IPS-18a (cell line): ENCODE measurements around the gene STK26.

ENCODE experiments used
- H3K27ac ChIP-seq: one replicate; pipeline ENCODE4 v1.5.1; 2013; ENCODE audit warnings: low read length
- H3K27me3 ChIP-seq: one replicate; pipeline ENCODE4 v1.6.1; 2013; ENCODE audit warnings: mild to moderate bottlenecking, low read length; ENCODE audit not compliant: control insufficient read depth, insufficient read depth
- H3K36me3 ChIP-seq: one replicate; pipeline ENCODE4 v1.6.1; 2013; ENCODE audit warnings: low read depth, low read length; ENCODE audit not compliant: control insufficient read depth
- H3K4me1 ChIP-seq: one replicate; pipeline ENCODE4 v1.6.1; 2013; ENCODE audit warnings: low read depth, low read length; ENCODE audit not compliant: control insufficient read depth
- H3K4me3 ChIP-seq: one replicate; pipeline ENCODE4 v1.5.1; 2013; ENCODE audit warnings: low read length
- H3K9ac ChIP-seq: one replicate; pipeline ENCODE4 v1.6.1; 2013; ENCODE audit warnings: mild to moderate bottlenecking, low read length, moderate library complexity
- H3K9me3 ChIP-seq: one replicate; pipeline ENCODE4 v1.6.1; 2013; ENCODE audit warnings: low read depth, low read length; ENCODE audit not compliant: control insufficient read depth

STK26 gene

DNA sequence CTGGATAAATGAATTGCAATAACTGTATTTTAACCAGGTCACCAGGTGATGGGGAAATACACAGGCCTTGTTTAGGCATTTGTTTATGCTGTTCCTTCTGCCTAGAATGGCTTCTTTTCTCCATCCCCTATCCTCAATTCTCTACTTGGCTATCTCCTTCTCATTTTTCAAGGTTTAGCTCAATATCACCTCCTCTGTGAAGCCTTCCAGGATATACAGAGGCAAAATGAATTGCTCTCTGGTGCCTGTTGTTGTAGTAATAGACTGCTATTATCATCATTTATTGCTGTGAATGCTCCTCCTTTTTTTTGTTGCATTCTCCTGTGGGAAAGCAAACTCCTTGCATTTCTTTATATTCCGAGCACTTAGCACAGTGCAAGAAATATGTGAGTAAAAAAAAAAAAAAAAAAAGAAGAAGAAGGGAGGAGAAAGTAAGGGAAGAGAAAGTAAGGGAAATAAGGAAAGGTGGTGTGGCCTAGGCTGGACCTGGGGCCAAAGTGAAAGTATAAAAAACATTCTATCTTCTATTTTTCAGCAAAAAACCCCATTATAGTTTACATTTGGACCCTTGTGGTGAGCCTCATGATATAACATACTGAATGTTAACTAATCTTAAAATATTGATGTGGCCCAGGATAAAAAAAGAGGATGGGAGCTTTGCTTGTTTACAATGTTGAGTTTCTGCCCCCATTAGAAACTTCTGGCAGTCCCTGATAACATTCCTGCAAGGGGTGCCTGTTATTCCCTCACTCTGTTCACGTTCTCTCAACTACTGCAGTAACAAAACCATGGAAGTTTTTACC, 6.3 kb upstream of the STK26 start:
- H3K9ac ChIP-seq = no peak overlapping the region
- no peaks in the 10 kb centered on the region for H3K4me1 ChIP-seq
- no peaks in the 10 kb centered on the region for H3K27me3 ChIP-seq
- no peak overlapping the region for H3K4me3 ChIP-seq
- no peaks in the 10 kb centered on the region for H3K9me3 ChIP-seq
- no peak overlapping the region for H3K27ac ChIP-seq
- no peaks in the 10 kb centered on the region for H3K36me3 ChIP-seq

DNA sequence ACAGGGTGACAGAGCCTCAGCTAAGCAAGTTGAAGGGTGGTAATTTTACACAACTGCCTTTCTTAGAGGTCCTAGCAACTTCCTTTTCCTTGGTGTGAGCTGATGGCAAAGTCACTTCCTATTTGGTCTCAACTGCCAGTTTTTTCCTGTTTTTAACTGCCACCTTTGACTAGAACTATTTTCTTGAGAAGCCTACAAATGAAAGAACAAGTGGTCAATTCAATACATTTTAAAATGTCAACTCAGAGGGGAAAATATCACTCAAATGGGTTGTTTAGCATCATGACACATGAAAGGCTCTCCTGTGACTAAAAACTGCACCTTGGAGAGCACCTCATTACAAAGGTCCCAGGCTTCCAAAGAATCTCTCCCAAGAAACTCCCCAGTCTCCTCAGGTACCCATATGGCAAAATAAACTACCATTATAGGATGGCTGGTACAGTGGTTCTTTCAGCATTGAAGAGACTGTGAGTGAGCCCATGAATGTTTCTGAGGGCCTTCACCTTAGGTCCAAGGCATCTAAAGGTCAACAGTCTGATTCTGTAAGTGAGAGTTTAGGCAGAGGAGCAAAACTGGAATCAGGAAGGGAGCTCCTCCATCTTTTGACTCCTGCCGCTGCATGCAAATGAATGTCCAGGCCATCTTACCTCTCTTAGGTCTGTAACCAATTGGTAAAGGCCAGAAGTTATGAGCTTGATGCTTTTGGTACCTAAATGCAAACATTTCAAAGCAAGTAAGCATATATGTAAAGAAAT, 5.5 kb upstream of the STK26 start:
- Histone ChIP-seq H3K27me3 (no peaks in the 10 kb centered on the region), H3K4me1 (no peaks in the 10 kb centered on the region), H3K27ac (no peak overlapping the region), H3K36me3 (no peaks in the 10 kb centered on the region), H3K4me3 (no peak overlapping the region), H3K9ac (no peak overlapping the region), H3K9me3 (no peaks in the 10 kb centered on the region)

DNA sequence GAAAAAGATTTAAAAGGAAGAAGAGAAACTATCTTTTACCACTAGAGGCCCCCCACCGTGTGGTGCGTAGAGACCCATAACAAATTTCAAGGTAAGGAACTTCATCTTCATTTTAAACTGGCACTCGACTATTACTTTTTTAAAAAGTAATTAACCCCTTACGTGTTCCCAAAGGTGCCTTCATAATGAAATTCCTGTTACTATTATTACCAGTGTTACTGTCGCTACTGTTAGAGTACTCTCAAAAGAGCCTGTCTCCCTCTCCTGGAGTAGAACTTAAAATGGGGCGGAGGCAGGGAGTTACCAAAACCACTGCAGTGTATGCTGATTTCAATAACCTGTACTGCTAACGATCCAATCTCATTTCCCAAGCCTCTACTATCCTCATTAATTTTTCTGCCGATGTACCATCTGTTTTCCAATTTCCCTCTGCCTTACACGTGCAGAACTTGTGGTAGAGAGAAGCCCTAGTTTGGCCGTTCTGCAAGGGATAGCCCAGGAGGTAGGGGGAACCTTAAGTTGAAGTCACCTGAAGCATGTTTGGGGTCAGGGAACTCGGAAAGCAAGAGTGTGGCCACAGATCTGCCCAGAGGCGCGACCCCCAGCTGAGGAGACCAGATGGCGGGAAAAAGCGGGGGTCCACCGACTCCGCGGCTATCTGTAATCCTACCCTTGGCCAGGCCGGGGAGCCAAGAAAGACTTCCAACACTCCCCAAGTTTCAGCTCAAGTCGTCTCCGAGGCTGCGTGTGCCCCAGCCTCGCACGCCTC, 720 bp upstream of the STK26 start:
- H3K27ac ChIP-seq = no peak overlapping the region
- H3K9ac ChIP-seq = peak overlapping the region; percentile 57
- H3K36me3 ChIP-seq = no peaks in the 10 kb centered on the region
- no peaks in the 10 kb centered on the region for H3K27me3 ChIP-seq
- H3K4me3 ChIP-seq = peak overlapping the region; percentile 75
- peaks cover 2% of the 10 kb centered on the region for H3K9me3 ChIP-seq
- H3K4me1 ChIP-seq = peaks cover 5% of the 10 kb centered on the region

DNA sequence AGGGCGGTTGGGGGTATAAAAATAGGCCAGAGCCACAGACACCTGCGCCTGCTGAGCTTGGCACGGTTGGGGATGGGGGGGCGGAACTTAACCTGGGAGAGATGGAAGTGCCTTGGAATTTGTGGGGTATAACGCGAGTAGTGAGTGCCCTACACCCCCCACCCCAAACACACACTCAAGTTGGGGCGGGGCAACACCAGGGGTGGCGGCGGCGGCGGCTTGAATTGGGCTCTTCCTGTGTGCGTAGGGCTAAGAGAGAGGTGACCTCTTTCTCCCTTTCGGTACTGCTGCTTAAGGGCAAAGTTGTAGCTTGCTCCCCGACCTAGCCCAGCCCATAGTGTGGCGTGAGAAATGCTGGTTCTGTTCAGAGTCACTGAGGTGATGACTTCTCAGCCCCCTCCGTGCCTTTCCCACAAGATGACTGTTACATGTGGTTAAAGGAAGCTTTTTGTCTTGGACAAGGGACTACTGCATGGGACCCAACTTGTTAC, 839 bp downstream of the STK26 start:
- H3K4me1 ChIP-seq = peaks cover 12% of the 10 kb centered on the region
- peak overlapping the region; percentile 57 for H3K9ac ChIP-seq
- no peaks in the 10 kb centered on the region for H3K27me3 ChIP-seq
- peak overlapping the region; percentile 39 for H3K27ac ChIP-seq
- H3K9me3 ChIP-seq = peaks cover 9% of the 10 kb centered on the region
- H3K36me3 ChIP-seq = no peaks in the 10 kb centered on the region
- peak overlapping the region; percentile 75 for H3K4me3 ChIP-seq

DNA sequence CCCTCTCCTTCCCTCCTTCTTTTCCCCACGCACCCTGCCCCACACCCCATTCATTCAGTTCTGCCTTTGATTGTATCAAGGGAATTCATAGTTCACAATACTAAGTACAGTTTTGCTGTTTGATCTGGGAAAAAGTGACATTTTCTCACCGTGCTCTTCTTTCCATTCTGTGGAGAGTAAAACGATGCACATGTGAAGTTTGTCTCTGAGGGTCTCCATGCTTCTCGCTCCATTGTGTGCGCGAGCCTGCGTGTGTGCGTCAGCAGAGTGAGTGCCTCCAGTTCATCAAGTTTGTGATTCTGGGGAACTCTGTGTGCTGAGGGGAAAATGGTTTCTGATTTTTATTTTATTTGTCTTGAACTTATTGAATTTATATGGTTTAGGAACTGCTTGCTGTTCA, 1.9 kb downstream of the STK26 start:
- no peak overlapping the region for H3K27ac ChIP-seq
- H3K4me3 ChIP-seq = peak overlapping the region; percentile 75
- H3K36me3 ChIP-seq = no peaks in the 10 kb centered on the region
- H3K4me1 ChIP-seq = peaks cover 12% of the 10 kb centered on the region
- H3K27me3 ChIP-seq = no peaks in the 10 kb centered on the region
- peaks cover 9% of the 10 kb centered on the region for H3K9me3 ChIP-seq
- peak overlapping the region; percentile 57 for H3K9ac ChIP-seq

DNA sequence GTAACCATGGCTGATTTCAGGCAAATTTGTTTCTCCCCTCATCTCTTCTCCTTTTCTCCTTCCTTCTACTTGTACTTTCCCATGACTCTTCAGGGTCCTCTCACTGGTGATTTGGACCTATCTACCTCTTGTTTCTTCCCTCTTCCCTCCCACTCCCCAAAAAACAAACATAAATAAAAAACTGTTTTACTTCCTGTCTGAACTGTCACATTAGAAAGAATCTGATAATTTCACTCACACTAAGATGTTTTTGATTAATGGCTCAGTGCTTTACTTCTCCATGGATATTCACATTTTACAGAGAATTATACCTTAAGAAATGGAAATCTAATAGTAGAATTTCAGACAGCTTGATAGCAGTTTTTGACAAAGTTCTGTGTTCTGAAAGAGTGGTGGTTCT, 7.2 kb downstream of the STK26 start:
- no peak overlapping the region for H3K27ac ChIP-seq
- no peak overlapping the region for H3K4me3 ChIP-seq
- no peaks in the 10 kb centered on the region for H3K27me3 ChIP-seq
- H3K9me3 ChIP-seq = peaks cover 9% of the 10 kb centered on the region
- H3K4me1 ChIP-seq = peaks cover 15% of the 10 kb centered on the region
- no peak overlapping the region for H3K9ac ChIP-seq
- no peaks in the 10 kb centered on the region for H3K36me3 ChIP-seq

DNA sequence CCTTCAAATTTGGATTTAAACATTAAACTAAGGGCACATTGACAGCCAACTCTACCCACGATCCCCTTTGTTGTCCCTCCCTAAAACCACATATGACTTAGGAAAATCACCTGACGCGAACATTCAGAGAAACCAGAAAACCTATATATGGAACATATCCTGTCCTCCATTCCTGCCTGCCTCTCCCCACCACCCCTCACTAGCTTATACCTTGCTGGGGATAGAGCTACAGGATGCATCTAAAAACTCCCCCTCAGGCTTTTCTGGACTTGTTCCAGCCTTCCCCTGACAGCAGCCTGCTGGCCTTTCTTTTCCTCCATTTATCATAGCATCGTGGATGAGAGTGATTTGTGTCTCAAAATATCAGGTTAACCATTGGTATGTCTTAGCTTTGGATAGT, 8.8 kb downstream of the STK26 start:
- Histone ChIP-seq H3K9ac (no peak overlapping the region), H3K36me3 (no peaks in the 10 kb centered on the region), H3K4me3 (no peak overlapping the region), H3K27ac (no peak overlapping the region), H3K4me1 (peaks cover 10% of the 10 kb centered on the region), H3K9me3 (peaks cover 14% of the 10 kb centered on the region), H3K27me3 (no peaks in the 10 kb centered on the region)

DNA sequence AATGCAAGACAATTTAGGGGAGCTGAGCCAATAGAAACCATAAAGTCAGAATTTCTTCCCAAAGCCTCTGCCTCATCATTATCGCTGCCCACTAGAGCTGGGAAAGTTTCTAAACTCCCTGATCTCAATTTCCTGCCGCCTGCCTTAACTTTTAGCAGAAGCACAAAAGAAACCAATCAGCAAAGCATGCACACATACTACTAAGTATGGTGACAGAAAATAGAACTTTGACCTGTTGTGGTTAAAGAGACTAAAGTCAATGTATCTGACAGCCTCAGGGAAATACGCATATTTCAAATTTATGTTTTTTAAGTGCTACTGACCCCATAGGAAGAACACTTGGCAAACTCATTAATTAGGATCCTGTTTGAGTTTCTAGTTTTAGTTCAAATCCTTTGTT, 10.1 kb downstream of the STK26 start:
- Histone ChIP-seq H3K4me3 (no peak overlapping the region), H3K4me1 (peaks cover 9% of the 10 kb centered on the region), H3K27me3 (no peaks in the 10 kb centered on the region), H3K9me3 (peaks cover 8% of the 10 kb centered on the region), H3K36me3 (no peaks in the 10 kb centered on the region), H3K27ac (no peak overlapping the region), H3K9ac (no peak overlapping the region)

DNA sequence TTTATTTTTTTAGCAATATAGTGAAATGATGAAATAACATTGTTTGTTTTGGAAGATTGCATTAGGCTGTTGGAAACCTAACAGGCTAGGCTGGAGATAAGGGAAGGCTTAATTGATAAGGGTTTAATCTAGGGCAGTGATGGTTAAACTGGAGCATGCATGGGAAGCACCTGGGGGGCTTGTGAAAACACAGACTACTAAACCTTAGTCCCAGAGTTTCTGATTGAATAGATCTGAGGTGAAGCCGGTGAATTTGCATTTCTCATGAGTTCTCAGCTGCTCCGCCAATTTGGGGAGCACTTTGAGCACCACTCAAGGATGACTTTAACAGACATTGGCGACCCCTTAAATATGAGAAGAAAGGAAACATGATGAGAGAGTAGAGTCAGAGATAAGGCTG, 11.5 kb downstream of the STK26 start:
- no peak overlapping the region for H3K9ac ChIP-seq
- H3K4me1 ChIP-seq = peaks cover 3% of the 10 kb centered on the region
- H3K27ac ChIP-seq = no peak overlapping the region
- H3K36me3 ChIP-seq = no peaks in the 10 kb centered on the region
- no peaks in the 10 kb centered on the region for H3K27me3 ChIP-seq
- peaks cover 5% of the 10 kb centered on the region for H3K9me3 ChIP-seq
- no peak overlapping the region for H3K4me3 ChIP-seq

DNA sequence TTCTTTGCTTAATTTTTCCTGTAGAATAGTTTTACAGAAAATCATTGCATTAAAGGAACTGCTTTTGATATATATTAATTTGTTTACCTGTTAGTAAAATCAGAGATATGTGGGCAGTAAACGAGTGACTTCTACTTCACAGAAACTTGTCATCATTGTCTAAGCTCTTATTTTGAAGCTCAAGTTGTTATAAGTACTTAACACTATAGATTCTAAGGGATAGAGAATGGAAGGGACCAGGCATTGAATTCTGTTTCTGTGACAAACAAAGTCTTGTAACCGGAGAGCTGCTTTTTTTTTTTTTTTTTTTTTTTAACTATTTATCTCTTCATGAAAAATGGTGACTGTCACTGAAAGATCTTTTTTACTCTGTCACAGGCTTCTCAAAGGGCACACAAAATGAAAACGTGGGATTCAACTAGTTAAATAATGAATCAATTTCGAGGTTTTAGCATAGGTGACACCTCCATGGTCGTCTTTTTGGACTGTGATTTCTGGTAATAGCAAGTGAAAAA, 14.4 kb downstream of the STK26 start:
- no peak overlapping the region for H3K27ac ChIP-seq
- no peak overlapping the region for H3K4me3 ChIP-seq
- no peaks in the 10 kb centered on the region for H3K36me3 ChIP-seq
- peaks cover 19% of the 10 kb centered on the region for H3K4me1 ChIP-seq
- no peaks in the 10 kb centered on the region for H3K27me3 ChIP-seq
- H3K9me3 ChIP-seq = peaks cover 11% of the 10 kb centered on the region
- H3K9ac ChIP-seq = no peak overlapping the region

DNA sequence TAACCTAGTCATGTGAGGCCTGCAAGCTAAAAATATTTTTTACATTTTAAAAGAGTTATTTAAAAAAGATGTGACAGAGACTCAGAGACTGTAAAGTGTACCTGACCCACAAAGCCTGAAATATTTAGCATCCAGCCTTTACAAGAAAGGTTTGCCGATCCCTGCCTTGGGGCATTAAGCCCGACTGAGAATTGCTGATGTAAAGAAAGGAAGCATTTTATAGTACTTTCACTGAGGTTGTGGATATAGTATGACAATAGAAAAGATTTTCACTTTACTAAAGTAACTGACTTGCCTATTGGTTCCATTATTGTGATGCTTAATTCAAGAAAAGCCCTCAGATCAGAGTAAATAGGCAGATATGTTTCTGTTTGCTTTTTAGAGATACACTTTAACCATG, 17.0 kb downstream of the STK26 start:
- H3K9me3 ChIP-seq = peaks cover 14% of the 10 kb centered on the region
- H3K9ac ChIP-seq = no peak overlapping the region
- no peak overlapping the region for H3K27ac ChIP-seq
- no peak overlapping the region for H3K4me3 ChIP-seq
- peaks cover 36% of the 10 kb centered on the region for H3K4me1 ChIP-seq
- H3K27me3 ChIP-seq = no peaks in the 10 kb centered on the region
- no peaks in the 10 kb centered on the region for H3K36me3 ChIP-seq
